Epithelial cell of esophagus (primary cell): ENCODE measurements around the gene LRRC75A.

ENCODE experiments used
- DNase-seq: peaks from one replicate; pipeline ENCODE4 v3.0.0; 2010; ENCODE audit warnings: low read depth
- H3K4me3 ChIP-seq: 2 replicates; pipeline ENCODE4 v1.5.1; 2011; ENCODE audit warnings: mild to moderate bottlenecking, low read length, control low read depth
- TF ChIP-seq, protein P1 (sequence below): IDR thresholded peaks from 2 replicates; pipeline ENCODE4 v1.5.1; 2011; ENCODE audit warnings: low read depth, mild to moderate bottlenecking, low read length, control low read depth, inconsistent platforms; ENCODE audit not compliant: insufficient read depth; ENCODE audit errors: missing control alignments

LRRC75A gene

GRCh38 chr17:16434662-16435061, 57.3 kb downstream of the LRRC75A start:
- DNase-seq: no peak
- TF ChIP-seq, protein P1, sequence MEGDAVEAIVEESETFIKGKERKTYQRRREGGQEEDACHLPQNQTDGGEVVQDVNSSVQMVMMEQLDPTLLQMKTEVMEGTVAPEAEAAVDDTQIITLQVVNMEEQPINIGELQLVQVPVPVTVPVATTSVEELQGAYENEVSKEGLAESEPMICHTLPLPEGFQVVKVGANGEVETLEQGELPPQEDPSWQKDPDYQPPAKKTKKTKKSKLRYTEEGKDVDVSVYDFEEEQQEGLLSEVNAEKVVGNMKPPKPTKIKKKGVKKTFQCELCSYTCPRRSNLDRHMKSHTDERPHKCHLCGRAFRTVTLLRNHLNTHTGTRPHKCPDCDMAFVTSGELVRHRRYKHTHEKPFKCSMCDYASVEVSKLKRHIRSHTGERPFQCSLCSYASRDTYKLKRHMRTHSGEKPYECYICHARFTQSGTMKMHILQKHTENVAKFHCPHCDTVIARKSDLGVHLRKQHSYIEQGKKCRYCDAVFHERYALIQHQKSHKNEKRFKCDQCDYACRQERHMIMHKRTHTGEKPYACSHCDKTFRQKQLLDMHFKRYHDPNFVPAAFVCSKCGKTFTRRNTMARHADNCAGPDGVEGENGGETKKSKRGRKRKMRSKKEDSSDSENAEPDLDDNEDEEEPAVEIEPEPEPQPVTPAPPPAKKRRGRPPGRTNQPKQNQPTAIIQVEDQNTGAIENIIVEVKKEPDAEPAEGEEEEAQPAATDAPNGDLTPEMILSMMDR: no peak
- H3K4me3 ChIP-seq: no peak overlapping the region

DNA sequence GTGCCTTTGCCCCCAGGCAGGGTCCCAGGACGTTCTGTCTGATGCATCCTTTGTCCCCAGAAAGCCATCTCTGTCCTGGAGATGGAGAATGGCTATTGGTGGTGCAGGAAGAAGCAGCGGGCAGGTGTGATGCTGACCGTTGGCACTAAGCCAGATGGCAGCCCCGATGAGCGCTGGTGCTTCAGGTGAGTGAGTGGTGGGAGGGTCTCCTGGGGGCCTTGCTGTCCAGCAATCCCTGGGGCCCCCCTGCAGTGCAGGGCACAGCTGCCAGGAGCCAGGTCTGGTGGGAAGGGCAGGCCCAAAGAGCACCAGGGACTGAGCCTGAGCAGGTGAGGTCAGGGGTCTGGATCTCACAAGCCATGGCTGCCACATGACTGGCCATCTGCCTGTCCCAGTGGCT, 58.5 kb downstream of the LRRC75A start:
- H3K4me3 ChIP-seq: no peak overlapping the region
- DNase-seq: no peak
- TF ChIP-seq, protein P1: no peak

- no peak for DNase-seq
- TF ChIP-seq, protein P1: no peak
- no peak overlapping the region for H3K4me3 ChIP-seq
Observed at GRCh38 chr17:16432017-16432416, 60.0 kb downstream of the LRRC75A start.

- TF ChIP-seq, protein P1: no peak
- DNase-seq: no peak
- H3K4me3 ChIP-seq: no peak overlapping the region
Observed at GRCh38 chr17:16430650-16431049, 61.3 kb downstream of the LRRC75A start.

DNA sequence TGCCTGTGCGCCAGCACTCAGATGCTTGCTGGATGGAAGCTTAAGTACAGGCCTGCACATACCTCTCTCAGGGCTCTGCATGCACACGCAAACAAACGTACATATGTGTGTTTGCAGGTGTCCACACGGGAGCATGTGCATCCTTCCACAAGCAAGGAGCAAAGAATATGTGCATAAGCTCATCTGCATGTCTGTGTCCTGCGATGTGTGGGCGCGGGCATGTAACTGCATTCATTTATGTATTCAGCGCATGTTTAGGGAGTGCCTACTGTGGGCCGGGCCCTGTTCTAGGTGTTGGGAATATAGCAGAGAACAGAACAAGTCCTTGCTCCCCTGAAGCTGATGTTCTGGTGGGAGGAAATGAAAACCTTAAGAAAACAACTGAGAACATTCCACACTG, 62.9 kb downstream of the LRRC75A start:
- no peak for DNase-seq
- H3K4me3 ChIP-seq: no peak overlapping the region
- TF ChIP-seq, protein P1: no peak

DNA sequence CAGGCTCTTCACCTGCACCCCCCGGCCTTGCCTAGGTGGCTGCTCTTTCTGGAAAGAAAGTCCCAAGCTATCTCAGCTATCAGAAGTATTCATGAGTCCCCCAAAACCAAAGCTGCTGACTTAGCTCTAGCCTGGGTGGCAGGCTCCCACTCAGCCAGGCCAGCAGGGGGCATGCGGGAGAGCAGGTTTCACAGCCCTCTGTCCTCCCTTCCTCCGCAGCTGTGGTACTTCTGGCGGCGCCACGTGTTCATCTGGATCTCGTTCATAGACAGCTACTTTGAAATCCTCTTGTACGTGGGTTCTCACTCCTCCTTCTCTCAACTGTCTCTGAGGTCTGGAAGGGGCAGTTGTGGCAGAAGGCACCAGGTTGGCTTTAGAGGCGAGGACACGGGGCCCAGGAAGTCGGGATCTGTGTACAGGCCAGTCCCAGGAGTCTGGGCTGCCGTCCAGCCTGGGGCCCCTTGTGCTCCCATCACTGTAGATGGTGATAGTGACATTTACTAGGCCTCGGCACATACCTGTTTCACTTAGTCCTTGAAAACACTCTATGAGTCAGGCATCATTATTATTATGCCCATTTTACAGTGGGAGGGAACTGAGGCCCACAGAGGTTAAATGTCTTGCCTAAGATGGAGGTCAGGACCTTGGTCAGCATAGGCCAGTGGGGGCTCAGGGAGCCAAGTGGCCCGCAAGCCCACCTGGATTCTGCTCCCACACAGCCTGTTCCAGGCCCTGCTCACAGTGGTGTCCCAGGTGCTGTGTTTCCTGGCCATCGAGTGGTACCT, 63.7 kb downstream of the LRRC75A start:
- no peak overlapping the region for H3K4me3 ChIP-seq
- TF ChIP-seq, protein P1: peak; percentile 57
- DNase-seq: peak; percentile 55

DNA sequence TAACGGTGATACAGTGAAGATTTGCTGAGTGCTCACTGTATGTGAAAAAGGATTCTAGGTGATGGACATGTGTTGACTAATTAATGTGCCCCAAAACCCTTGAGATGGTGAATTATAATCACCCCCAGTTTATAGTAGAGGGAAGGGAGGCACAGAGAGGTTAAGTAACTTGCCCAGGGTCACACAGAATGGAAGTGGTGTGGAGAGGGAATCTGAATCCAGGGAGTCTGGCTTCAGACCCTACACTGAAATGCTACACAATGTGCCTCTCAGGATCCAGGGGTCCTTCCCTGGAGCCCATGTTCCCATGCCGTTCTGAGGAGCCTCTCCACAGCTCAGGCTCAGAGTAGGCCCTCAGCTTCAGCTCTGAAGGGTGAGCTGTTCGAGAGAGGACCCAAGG, 65.0 kb downstream of the LRRC75A start:
- no peak overlapping the region for H3K4me3 ChIP-seq
- DNase-seq: no peak
- TF ChIP-seq, protein P1: no peak
